Measurements from ENCODE around the gene TEAD1. TPM values are rescaled to one million over a fixed set of nuclear protein-coding genes. Genes with fewer than 3 reads are reported as not detected.

The TEAD1 gene
- total RNA-seq, 6 experiments from 2014 or later: 28.3 to 41.5 (median 32.2) TPM

DNA sequence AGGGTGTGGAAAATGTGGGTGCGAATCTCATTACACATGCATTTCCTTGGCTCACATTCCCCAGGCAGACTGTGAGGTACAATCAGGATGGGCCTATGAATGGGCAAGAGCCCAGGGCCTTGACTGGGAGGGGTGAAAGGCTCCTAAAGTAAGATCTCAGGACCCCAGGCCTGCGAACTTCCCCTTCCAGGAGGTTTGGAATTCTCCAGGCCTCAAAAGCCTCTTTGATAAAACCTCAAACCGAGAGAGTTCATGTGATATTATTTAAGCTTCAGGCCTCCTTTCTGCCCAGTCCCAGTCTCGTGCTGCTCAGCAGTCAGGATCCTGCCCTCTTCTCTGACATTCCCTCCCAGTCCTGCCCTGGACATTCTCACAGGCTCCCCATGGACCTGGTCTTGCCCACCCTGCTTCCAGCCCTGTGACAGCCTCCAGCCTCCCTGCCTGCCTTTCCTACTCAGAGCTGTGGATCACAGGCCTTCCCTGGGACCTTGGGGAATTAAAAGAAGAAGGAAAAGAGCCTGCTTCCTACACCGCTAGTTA lies 37.3 kb upstream of the TEAD1 start:
- Histone ChIP-seq H3K27me3 (no peaks in the 10 kb centered on the region), H3K27ac (no peak overlapping the region), H3K4me3 (no peak overlapping the region), H3K4me1 (no peaks in the 10 kb centered on the region), H3K36me3 (no peaks in the 10 kb centered on the region), H3K9me3 (no peaks in the 10 kb centered on the region)
- DNase-seq: no peak
- intact Hi-C loops (cut with DNase I): no loop called here
- 50% methylated on average over 2 of the region's 5 CpGs for WGBS (ENCODE audit: insufficient coverage, low coverage, low lambda C conversion rate, missing lambda C conversion rate)
- ATAC-seq: no peak
- no peak for TF ChIP-seq POLR2A (IDR thresholded peaks at IDR 0.05)
- TF ChIP-seq, protein P1, sequence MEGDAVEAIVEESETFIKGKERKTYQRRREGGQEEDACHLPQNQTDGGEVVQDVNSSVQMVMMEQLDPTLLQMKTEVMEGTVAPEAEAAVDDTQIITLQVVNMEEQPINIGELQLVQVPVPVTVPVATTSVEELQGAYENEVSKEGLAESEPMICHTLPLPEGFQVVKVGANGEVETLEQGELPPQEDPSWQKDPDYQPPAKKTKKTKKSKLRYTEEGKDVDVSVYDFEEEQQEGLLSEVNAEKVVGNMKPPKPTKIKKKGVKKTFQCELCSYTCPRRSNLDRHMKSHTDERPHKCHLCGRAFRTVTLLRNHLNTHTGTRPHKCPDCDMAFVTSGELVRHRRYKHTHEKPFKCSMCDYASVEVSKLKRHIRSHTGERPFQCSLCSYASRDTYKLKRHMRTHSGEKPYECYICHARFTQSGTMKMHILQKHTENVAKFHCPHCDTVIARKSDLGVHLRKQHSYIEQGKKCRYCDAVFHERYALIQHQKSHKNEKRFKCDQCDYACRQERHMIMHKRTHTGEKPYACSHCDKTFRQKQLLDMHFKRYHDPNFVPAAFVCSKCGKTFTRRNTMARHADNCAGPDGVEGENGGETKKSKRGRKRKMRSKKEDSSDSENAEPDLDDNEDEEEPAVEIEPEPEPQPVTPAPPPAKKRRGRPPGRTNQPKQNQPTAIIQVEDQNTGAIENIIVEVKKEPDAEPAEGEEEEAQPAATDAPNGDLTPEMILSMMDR (IDR thresholded peaks at IDR 0.05): no peak

DNA sequence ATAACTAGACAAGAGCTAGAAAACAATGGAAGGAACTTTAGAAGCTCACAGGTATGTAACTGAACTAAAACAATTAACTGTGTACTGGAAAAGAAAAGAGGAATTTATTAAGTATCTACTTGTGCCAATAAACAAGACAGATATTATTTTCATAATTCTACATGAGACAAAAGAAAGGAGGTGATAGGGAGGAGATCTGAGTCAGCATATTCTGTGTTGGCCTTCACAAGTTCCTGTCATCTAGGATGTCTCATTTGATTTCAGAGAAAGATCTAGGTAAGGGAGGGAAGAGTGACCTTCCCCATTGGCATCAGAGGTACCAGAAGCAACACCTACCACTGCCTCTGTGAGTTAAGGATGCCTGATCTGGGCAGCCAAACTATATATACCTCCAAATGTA lies 34.8 kb upstream of the TEAD1 start:
- Histone ChIP-seq H3K4me3 (no peak overlapping the region), H3K27ac (no peak overlapping the region), H3K27me3 (no peaks in the 10 kb centered on the region), H3K36me3 (no peaks in the 10 kb centered on the region), H3K9me3 (no peaks in the 10 kb centered on the region), H3K4me1 (no peaks in the 10 kb centered on the region)
- ATAC-seq (no peak), DNase-seq (no peak)
- intact Hi-C loops (cut with DNase I): no loop called here
- no peak for TF ChIP-seq POLR2A (IDR thresholded peaks at IDR 0.05)
- TF ChIP-seq, protein P1 (IDR thresholded peaks at IDR 0.05): no peak

DNA sequence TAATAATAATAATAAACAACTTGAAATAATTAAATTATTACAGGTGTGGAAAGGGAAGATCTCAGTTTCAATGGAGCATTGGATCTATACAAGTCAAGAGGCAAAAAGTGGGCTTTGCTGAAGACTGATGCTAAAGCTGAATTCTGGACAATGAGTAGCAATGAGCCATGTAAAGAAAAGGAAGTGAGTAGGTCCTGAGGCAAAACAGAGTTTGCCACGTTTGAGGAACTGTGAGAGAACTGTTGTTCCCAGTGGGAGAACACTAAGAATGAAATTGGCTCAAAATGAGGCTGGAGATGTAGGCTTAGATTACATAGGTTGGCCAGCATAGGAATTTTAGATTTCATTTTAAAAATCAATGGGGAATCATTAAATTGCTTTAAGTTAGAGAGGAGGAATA lies 33.9 kb upstream of the TEAD1 start:
- Histone ChIP-seq H3K36me3 (no peaks in the 10 kb centered on the region), H3K4me1 (no peaks in the 10 kb centered on the region), H3K27me3 (no peaks in the 10 kb centered on the region), H3K27ac (no peak overlapping the region), H3K9me3 (no peaks in the 10 kb centered on the region), H3K4me3 (no peak overlapping the region)
- TF ChIP-seq, protein P1 (IDR thresholded peaks at IDR 0.05): no peak
- no peak for TF ChIP-seq POLR2A (IDR thresholded peaks at IDR 0.05)
- 24% methylated on average over 1 of the region's 1 CpG for WGBS (ENCODE audit: insufficient coverage, low coverage, low lambda C conversion rate, missing lambda C conversion rate)
- DNase-seq (no peak), ATAC-seq (no peak)
- intact Hi-C loops (cut with DNase I): no loop called here

DNA sequence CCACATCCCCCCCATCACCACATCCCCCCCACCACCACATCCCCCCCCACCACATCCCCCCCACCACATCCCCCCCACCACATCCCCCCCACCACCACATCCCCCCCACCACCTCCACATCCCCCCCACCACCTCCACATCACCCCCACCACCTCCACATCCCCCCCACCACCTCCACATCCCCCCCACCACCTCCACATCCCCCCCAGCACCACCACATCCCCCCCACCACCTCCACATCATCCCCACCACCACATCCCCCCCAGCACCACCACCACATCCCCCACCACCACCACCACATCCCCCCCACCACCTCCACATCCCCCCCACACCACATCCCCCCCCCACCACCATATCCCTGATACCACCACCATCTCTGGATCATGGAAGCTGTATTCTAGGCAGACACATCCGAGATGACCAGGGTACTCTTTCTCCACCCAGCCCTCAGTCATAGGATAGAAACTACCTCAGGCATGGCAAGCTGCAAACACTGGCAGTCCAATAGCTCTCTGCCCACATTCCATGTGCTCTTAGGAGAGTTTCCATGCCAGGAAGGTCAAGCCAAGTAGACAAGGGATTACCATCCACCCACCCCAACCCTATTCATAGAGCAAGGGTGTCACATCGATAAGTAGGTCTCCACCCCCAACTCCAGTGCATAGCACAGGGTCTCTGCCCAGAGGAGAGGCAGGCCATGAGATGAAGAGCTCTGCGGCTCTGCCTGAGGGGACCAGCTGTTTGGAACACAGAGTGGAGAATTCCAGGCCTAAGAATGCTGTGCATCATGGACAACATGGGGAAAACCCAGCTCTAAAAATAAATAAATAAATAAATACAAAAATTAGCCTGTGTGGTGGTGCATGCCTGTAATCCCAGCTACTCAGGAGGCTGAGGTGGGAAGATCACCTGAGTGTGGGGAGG lies 33.0 kb upstream of the TEAD1 start:
- TF ChIP-seq, protein P1 (IDR thresholded peaks at IDR 0.05): no peak
- no peak for TF ChIP-seq POLR2A (IDR thresholded peaks at IDR 0.05)
- Histone ChIP-seq H3K27me3 (no peaks in the 10 kb centered on the region), H3K9me3 (no peaks in the 10 kb centered on the region), H3K27ac (no peak overlapping the region), H3K4me1 (no peaks in the 10 kb centered on the region), H3K4me3 (no peak overlapping the region), H3K36me3 (no peaks in the 10 kb centered on the region)
- DNase-seq (peak in 1 of 3 donors; percentile 60), ATAC-seq (no peak)
- intact Hi-C loops (cut with DNase I): no loop called here
- WGBS (ENCODE audit: insufficient coverage, low coverage, low lambda C conversion rate, missing lambda C conversion rate): 93% methylated on average over 2 of the region's 3 CpGs
